GM19043 (cell line): ENCODE results near the gene LUZP1.

Experiments
- ATAC-seq: cut with Tn5 transposase; IDR thresholded peaks from one replicate; pipeline ENCODE4 v1.9.1; 2021; ENCODE audit warnings: low read depth; ENCODE audit not compliant: unreplicated experiment

The LUZP1 gene

DNA sequence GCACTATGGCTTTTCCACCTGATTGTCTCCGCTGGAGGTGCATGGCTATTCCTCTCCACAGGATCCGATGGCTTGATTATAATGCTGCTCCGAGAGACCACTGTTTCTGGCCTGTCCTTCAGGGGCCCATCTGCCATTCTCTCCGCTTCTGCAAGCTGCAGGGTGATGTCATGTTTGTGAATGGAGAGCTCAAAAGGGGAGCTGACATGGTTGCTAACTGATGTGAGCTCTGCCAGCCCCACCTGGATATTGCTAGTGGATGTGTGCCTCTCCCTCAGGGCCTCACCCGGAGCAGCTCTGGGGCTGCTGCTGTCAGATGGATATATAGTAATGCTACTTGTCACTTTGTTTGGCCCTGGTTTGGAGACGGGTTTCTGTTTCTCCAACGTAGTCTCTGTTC lies 77.1 kb downstream of the LUZP1 start:
- no peak for ATAC-seq

DNA sequence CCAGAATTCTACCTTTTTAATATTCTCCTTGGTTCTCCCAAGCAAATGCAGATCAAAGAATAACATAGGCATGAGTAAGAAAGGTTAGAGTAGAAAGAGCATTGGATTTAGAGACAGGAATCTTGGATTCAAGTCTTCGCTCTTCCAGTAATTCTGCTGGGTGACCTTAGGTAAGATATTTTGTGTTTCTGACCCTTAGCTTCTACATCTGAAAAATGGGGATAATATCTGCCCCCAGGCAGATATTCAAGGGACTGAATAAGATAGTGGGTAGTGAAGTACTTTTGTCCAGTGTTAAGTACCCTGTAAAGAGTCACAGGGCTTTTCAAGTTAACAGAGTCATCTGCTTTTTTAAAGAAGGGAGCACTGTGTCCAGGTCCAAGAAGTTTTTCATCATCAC lies 78.6 kb downstream of the LUZP1 start:
- ATAC-seq, result no peak

DNA sequence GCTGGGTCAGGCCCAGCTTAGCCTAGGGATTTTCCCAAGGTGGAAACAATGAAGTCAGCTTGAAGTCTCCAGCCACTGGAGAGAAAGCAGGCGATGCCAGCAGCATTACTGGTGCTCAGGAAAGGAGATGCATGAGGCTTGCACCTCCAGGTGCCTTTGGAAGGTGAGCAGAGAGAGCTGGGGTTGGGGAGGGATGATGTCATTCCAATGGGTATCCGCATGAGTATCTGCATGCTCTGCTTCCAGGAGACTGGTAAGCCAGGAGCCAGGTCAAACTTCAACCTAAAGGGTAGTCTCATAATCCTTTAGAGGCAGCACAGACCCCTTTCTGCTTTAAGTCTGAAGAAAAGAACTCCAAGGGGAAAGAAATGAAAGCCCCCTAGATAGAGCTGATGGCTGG lies 80.6 kb downstream of the LUZP1 start:
- no peak for ATAC-seq

DNA sequence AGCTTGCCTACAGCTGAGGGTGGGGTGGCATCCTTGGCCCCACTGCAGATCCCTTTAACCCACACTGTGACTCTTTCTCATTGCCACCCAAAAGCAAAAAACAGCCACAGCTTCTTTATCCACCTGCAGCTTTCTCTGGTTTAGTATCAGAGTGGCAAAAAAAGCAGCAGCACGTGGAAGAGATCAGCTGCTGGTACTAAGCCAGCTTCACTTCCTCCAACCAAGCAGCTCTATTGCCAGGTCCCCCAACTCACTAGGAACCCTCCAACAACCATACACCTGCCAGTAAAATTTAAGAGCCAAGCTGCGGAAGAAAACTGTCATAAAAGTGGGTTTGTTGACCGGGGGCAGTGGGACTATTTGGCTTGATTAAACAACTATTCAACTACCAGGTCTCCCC lies 83.0 kb downstream of the LUZP1 start:
- ATAC-seq, result no peak

DNA sequence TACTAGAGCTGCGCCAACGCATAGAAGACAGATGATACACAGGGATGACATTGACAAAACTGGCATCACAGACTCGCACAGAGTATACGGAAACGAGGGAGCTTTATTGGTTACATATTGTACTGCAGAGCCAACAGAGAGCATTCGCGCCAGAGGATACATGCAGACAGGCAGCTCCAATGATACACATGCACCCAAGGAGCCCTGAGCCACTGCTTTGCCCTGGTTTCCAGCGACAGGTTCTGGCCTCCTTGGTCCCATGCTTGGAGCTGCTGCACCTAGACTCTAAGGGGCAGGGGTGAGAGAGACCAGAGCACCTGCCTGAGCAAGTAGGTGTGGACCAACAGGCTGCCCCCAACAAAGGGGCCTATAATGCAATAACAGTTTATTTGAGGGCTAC lies 83.8 kb downstream of the LUZP1 start:
- no peak for ATAC-seq

DNA sequence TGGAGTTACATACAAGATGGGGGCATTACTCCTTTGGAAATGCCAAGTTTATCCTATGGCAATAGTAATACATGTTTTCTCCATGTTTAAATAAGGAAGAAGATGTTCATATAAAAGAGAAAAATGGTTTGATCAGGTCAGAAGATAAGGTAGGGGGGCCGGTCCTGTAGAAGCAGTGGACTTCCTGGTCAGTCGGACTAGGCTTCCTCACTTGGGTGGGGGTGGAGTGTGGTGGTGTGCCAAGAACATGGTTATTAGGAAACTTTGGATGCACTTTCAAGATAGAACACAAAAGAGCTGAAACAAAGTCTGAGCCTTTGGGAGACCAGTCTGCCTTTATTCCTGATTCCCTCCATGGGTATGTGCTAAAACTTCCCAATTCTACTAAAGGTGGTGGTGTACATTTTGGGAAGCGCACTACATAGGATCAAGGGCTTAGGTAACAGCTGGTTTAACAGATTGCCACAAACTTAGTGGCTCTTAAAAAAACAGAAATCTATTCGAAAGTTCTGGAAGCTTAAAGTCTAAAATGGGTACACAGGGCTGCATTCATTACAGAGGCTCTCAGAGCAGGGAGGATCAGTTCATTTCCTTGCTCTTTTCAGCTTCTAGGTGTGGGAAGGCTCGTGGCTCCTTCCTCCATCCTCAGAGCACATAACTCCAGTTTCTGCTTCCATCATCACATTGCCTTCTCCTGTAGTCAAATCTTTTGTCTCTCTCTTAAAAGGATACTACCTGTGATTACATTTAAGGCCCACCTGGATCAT lies 84.8 kb downstream of the LUZP1 start:
- ATAC-seq, result no peak

DNA sequence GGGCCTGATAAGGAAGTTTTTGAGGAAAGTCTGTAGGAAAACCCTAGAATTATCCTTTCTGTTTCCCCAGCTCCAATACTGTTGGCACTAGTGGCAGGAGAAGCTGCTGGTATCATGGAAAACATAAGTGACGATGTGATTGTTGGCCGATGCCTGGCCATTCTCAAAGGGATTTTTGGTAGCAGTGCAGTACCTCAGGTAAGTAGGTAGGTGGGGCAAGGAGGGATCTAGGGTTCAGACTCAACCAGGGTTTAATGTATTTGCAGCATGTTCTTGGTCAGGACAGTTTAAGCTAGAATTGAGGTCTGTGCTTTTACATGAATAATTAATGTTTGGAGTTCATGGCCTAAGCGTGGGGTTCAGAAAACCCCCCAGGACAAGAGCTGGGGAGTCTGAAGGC lies 87.3 kb downstream of the LUZP1 start:
- no peak for ATAC-seq

DNA sequence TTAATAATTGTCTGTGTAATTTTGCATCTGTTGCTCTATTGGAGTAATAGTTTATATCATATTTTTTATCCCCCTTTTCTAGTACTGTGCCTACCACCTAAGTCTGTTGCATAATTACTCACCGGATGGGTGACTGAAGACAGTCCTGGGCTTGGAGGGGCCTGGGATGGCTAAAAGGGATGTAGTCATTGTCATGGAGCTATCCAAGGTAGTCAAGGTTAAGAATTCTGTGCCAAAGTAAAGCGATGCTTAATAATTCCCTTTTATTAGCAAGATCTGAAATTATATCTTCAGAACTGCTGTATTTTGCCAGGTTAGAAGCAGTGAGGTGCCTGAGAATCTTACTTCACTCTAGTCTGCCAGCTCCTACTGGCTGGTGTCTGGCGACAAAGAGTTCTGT lies 87.8 kb downstream of the LUZP1 start:
- ATAC-seq, result no peak

DNA sequence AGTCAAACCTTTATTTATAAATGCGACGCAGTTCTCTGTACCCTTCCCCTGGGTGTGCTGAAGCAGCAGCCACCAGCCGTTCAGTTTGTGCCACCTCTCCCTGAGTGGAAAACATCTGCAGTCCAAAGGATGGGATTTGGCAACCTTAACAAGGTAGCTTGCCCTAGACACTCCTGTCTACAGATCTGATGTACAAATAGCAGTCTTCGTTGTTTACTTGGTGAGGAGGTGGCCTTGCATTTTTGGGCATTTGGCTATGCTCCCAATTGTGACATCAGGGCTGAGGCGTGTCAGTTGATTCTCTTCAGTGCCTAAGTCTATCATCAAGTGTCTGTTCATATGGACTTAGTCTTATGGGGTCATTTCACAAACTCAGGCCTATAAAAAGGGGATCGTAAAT lies 89.6 kb downstream of the LUZP1 start:
- no peak for ATAC-seq

DNA sequence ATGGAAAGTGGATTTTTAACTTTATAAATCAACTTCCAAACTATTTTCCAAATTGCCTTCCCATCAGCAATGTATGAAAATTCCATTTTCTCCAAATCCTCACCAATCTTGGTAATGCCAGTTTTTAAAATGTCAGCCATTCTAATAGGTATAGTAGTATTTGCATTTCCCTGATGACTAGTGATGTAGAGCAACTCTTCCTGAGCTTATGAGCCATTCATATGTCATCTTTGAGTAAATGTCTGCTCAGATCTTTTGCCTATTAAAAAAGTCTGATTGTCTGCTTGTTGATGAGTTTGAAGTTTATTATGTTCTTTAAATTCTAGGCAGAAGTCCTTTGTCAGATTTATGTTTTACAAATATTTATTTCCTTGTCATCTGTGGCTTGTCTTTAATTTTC lies 94.6 kb downstream of the LUZP1 start:
- ATAC-seq, result no peak

DNA sequence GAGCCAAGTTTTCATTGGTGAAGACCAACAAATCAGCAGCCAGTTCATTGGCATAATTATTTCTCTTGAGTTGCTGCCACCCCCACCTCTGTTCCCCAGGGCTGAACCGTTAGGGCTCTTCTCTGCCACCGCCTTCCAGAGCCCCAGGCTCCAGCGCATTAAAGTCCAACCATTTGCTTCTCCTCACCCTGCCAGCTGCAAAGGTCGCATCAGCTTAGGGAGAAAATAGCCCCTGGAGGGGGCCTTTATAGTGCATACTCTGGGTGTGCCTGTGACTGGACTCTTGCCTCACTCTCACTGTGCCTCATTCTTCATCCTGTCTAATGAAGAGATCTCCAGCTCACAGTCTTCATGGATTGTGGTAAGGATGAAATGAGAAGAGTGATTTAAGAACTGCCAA lies 99.0 kb downstream of the LUZP1 start:
- ATAC-seq, result no peak

DNA sequence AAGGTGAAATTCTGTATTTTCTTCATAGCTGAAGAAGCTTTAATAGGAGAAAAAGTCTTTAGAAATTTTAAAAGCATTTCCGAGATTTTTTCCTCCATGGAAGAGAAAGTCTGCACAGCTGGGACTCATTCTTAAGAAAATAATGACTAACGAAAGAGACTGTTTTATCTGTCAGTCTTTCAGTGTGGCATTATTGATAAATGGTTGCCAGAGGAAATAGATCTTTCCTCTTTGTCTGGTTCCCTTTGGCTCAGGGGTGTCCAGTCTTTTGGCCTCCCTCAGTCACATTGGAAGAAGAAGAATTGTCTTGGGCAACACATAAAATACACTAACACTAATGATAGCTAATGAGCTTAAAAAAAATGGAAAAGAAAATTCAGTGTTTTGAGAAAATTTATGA lies 99.5 kb downstream of the LUZP1 start:
- no peak for ATAC-seq

DNA sequence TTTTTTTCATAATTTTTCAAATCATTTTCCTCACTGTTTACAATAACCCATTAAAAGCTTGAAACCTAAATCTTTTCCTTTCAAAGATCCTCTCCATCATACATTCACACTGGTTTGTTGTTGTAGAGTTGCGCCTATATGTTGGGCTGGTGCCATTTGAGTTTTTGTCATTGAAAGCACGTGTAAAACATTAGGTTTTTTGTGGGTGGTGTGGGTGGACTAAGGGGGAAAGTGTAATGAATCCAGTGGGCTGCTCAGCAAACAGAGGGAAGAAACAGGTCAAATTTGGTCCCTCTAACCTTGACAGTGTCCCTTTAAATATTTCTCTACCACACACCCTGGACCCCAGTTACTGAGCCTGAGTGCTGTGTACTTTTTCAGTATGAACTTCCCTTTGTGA lies 102.6 kb downstream of the LUZP1 start:
- no peak for ATAC-seq

DNA sequence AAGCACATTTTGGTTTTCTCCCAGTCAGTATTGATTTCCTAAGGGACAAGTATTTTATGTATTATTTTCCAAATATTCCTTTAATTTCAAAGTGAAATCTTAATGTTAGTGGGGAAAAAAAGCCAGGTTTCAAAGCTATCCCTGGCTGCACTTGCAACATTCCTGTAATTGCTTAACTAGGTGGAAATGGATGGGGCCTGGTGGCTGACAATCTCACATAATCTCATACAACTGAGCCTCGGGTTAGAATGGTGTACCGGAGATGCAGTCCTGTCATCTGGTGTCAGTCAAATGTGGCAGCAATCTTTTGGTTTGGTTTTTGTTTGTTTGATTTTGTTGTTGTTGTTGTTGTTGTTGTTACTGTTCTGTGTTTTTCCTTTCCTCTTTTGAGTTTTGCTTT lies 103.3 kb downstream of the LUZP1 start:
- no peak for ATAC-seq

DNA sequence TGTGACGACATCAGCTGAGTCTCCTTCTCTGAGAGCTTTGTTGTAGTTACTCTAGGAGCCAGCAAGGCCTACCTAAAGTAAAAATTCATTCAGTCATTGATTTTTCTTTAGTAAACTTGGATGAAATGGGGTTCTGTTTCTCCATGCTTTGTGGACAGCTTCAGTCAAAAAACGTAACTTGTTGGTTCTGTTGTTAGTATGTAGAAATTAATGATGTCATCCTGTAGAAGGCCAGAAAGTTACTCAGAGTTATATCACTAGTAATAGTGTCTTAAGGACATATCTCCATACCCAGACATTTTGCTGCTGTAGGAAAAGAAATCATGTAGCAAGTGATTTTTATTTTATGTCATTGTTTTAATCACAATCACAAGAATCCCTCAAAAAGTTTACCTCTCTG lies 106.4 kb downstream of the LUZP1 start:
- ATAC-seq, result no peak

DNA sequence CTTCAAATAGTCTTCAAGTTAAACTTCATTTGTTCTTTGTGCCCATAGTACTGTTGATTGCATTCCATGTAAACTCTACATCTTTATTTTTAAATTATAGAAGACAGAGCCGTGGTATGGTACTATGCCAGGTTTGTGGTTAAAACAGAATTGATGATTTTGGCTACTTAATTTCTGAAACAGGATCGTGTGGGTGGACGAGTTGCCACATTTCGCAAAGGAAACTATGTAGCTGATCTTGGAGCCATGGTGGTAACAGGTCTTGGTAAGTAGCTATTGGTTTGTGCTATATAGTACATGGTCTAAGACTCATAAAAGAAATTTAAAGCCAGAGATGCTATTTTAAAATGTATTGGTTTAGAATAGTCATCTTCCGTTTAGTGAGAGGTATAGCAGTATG lies 111.4 kb downstream of the LUZP1 start:
- ATAC-seq, result no peak

DNA sequence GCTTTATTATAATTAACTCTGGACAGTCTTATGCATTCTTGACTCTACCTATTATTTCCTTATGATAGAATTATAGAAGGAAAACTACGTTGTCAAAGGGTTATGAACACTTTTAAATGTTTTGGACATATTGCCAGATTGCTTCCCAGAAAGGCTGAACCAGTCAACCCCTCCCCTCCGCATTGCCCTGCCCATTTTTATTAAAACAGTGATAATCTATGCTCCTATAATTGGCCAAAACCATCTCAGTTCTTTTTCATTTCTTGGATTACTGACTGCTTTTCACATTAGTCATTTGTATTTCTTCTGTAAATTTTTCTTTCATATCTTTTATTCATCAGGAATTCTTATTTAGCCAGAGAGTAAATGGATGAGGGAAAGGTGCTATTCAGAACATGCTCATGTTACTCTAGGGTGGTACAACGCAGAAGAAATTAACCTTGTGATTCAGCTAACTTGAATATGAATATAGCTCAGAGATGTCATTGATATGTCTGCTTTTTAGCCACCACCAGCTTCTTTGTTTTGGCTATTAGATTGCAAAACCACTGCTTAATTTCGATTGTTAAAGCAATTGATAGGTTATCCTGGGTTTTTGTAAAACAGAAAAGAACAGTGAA lies 117.3 kb downstream of the LUZP1 start:
- ATAC-seq, result no peak

DNA sequence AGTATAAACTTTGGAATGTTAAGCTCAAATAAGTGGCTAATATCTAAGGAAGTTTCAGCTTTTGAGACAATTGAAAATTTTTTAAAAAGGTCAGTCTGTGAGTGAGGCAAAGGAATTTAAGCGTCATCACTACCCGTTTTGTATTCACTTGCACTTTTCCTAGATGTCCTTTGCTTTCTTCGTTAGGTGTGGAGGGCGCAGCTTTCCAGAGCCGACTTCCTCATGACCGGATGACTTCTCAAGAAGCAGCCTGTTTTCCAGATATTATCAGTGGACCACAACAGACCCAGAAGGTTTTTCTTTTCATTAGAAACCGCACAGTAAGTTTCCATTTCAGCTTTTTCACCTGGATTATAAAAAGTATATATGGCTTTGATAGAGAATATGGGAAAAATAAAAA lies 118.5 kb downstream of the LUZP1 start:
- ATAC-seq, result no peak

DNA sequence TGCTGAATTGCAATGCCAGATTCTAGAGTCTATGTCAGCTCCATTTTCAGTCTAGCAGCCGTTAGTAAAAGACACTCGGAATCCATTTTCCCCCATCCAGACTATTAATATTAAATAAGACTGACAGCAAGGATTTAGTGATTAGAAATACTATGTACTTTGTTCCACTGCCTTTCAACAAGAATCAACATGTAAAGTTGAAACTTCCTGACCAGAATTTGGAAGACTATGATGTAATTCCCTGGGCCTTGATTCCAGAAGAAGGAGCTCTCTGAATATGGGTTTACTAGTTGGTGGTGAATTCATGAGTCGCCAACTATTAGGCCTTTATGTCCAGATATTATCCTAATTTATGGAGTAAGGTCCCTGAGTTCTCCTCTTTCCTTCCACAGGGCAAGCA lies 124.6 kb downstream of the LUZP1 start:
- no peak for ATAC-seq

DNA sequence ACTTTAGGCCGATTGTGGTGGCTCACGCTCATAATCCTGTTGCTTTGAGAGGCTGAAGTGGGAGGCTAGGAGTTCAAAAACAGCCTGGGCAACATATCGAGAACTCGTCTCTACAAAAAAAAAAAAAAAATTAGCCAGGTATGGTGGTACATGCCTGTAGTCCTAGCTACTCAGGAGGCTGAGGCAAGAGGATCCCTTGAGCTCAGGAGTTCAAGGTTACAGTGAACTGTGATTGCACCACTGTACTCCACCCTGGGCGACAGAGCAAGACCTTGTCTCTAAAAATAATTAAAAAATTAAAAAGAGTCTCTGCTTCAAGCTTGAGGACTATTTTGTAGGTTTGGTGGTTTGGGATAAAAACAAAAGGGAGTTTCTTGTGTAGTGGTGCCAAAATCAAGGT lies 128.1 kb downstream of the LUZP1 start:
- no peak for ATAC-seq

DNA sequence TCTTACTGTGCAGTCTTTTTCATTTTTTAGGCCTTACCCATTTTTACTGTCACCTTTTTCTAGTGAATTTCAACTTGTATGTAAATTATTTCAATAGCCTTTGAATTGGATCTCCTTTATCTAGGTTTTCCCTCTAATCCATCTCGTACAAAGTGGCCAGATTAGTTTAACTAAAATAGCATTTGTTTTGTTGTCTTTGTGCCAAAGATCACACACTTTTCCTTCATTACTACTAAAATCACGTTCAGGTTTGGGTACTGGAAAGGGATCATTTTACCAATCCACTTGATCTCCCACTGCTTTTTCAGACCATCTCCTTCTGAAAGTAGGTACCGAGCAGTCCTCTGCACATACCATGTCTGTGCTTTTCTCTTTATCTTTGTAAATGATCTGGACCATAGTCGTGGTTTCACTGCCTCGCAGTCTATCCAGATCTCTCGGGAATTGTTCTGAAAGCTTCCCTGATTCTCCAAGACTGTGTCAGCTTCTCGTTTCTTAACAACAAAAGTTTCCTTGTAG lies 129.3 kb downstream of the LUZP1 start:
- ATAC-seq, result no peak

DNA sequence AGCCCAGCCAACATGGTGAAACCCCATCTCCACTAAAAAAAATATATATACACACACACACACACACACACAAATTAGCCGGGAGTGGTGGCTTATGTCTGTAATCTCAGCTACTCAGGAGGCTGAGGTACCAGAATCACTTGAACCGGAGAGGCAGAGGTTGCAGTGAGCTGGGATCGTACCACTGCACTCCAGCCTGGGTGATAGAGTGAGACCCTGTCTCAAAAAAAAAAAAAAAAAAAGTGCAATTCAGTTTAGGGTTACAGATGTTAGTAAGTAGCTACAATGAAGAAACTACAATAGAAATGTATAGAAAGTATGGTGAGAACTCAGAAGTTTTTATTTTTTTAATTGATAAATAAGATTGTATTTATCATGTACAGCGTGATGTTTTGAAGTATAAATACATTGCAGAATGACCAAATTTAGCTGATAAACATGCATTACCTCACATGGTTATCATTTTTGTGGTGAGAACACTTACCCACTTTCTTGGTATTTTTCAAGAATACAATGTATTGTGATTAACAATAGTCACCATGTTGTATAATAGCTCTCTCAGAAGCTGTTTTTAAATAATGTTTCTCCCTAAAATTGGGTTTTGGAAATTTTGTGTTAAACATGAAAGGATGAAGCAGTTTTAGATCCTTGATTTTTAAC lies 131.4 kb downstream of the LUZP1 start:
- no peak for ATAC-seq
